HepG2 (cell line): ENCODE results near the gene ZC3H18. TPM values are rescaled to one million over a fixed set of nuclear protein-coding genes. Genes with fewer than 3 reads are reported as not detected.

ENCODE experiments used
- ARHGAP35 ChIP-seq: sonication (generic); formaldehyde crosslinking; IDR thresholded peaks from 2 replicates; pipeline ENCODE4 v1.9.0; 2022; ENCODE audit warnings: mild to moderate bottlenecking, inconsistent platforms, moderate library complexity, missing genetic modification reagents, borderline replicate concordance
- ARID3A ChIP-seq: IDR thresholded peaks from 2 replicates; pipeline ENCODE4 v1.6.1; 2012; ENCODE audit warnings: low read depth, low read length, improper control_type of control experiment
- BHLHE40 ChIP-seq: IDR thresholded peaks from 2 replicates; pipeline ENCODE4 v1.6.1; 2011; ENCODE audit warnings: low read length, improper control_type of control experiment
- CEBPG ChIP-seq: IDR thresholded peaks from 2 replicates; pipeline ENCODE4 v1.6.1; 2016
- CREB1 ChIP-seq, 2 experiments: fragments of 450-650 bp in 1 of 2; IDR thresholded peaks; 2 replicates each; pipeline ENCODE4 v1.6.1; 2016 to 2017; ENCODE audit warnings: control low read depth in 1 of 2, mild to moderate bottlenecking in 1 of 2, missing compliant biosample characterization in 1 of 2, missing genetic modification characterization in 1 of 2
- HCFC1 ChIP-seq: fragments of 150-350 bp; IDR thresholded peaks from 2 replicates; pipeline ENCODE4 v1.6.1; 2014; ENCODE audit warnings: low read depth, low read length
- HDAC2 ChIP-seq: sonication (generic); formaldehyde crosslinking; IDR thresholded peaks from 2 replicates; pipeline ENCODE4 v1.4.0; 2020; ENCODE audit warnings: missing genetic modification reagents
- HNRNPUL1 ChIP-seq: fragments of 200-400 bp; formaldehyde crosslinking; IDR thresholded peaks from 2 replicates; pipeline ENCODE4 v1.6.1; 2017; ENCODE audit warnings: low read depth, mild to moderate bottlenecking, low read length, moderate library complexity
- MEIS1 ChIP-seq: sonication (generic); formaldehyde crosslinking; IDR thresholded peaks from 2 replicates; pipeline ENCODE4 v1.9.0; 2021; ENCODE audit warnings: mild to moderate bottlenecking, missing genetic modification reagents, moderate library complexity, borderline replicate concordance
- MXD4 ChIP-seq: IDR thresholded peaks from 2 replicates; pipeline ENCODE4 v1.6.1; 2016; ENCODE audit warnings: mild to moderate bottlenecking, missing biosample characterization, missing genetic modification reagents
- MYNN ChIP-seq: sonication (generic); formaldehyde crosslinking; IDR thresholded peaks from 2 replicates; pipeline ENCODE4 v1.4.0; 2020; ENCODE audit warnings: mild to moderate bottlenecking, low read depth, missing genetic modification reagents
- NBN ChIP-seq: fragments of 450-650 bp; conservative IDR thresholded peaks from 2 replicates; pipeline ENCODE4 v1.6.1; 2017
- NRL ChIP-seq: sonication (generic); formaldehyde crosslinking; IDR thresholded peaks from 2 replicates; pipeline ENCODE4 v1.5.0; 2020; ENCODE audit warnings: missing genetic modification reagents, mild to moderate bottlenecking, moderate library complexity, borderline replicate concordance
- PAX8 ChIP-seq: sonication (generic); formaldehyde crosslinking; IDR thresholded peaks from 2 replicates; pipeline ENCODE4 v1.8.0; 2022; ENCODE audit warnings: mild to moderate bottlenecking, missing genetic modification reagents, borderline replicate concordance
- PLSCR1 ChIP-seq: sonication (generic); formaldehyde crosslinking; IDR thresholded peaks from 2 replicates; pipeline ENCODE4 v1.5.0; 2020; ENCODE audit warnings: missing genetic modification reagents, mild to moderate bottlenecking, borderline replicate concordance
- RARA ChIP-seq: IDR thresholded peaks from 2 replicates; pipeline ENCODE4 v1.6.1; 2016; ENCODE audit warnings: missing genetic modification reagents, missing compliant biosample characterization
- SCMH1 ChIP-seq: sonication (generic); formaldehyde crosslinking; IDR thresholded peaks from 2 replicates; pipeline ENCODE4 v1.9.0; 2021; ENCODE audit warnings: missing genetic modification reagents, mild to moderate bottlenecking, borderline replicate concordance
- SIN3B ChIP-seq: fragments of 150-350 bp; IDR thresholded peaks from 2 replicates; pipeline ENCODE4 v1.6.1; 2014; ENCODE audit warnings: low read length
- SMYD3 ChIP-seq: sonication (generic); formaldehyde crosslinking; IDR thresholded peaks from 2 replicates; pipeline ENCODE4 v1.8.1; 2023; ENCODE audit warnings: mild to moderate bottlenecking, missing genetic modification reagents
- TEAD2 ChIP-seq: sonication (generic); formaldehyde crosslinking; IDR thresholded peaks from 2 replicates; pipeline ENCODE4 v1.9.0; 2021; ENCODE audit warnings: missing genetic modification reagents
- THYN1 ChIP-seq: sonication (generic); formaldehyde crosslinking; IDR thresholded peaks from 2 replicates; pipeline ENCODE4 v1.8.1; 2023; ENCODE audit warnings: low read depth, mild to moderate bottlenecking, moderate library complexity, missing genetic modification reagents, borderline replicate concordance
- ZBTB44 ChIP-seq: sonication (generic); formaldehyde crosslinking; IDR thresholded peaks from 2 replicates; pipeline ENCODE4 v1.4.0; 2020; ENCODE audit warnings: missing genetic modification reagents
- ZNF232 ChIP-seq: sonication (generic); formaldehyde crosslinking; IDR thresholded peaks from 2 replicates; pipeline ENCODE4 v1.4.0; 2020; ENCODE audit warnings: missing genetic modification reagents, borderline replicate concordance
- ZNF383 ChIP-seq: sonication (generic); formaldehyde crosslinking; IDR thresholded peaks from 2 replicates; pipeline ENCODE4 v1.4.0; 2020; ENCODE audit warnings: missing genetic modification reagents, mild to moderate bottlenecking, borderline replicate concordance
- ZNF567 ChIP-seq: sonication (generic); formaldehyde crosslinking; IDR thresholded peaks from 2 replicates; pipeline ENCODE4 v1.8.1; 2023; ENCODE audit warnings: mild to moderate bottlenecking, missing genetic modification reagents, borderline replicate concordance
- ZNF672 ChIP-seq: sonication (generic); formaldehyde crosslinking; IDR thresholded peaks from 2 replicates; pipeline ENCODE4 v1.8.1; 2022; ENCODE audit warnings: missing genetic modification reagents
- ZNF713 ChIP-seq: sonication (generic); formaldehyde crosslinking; IDR thresholded peaks from 2 replicates; pipeline ENCODE4 v1.4.0; 2020; ENCODE audit warnings: mild to moderate bottlenecking, missing genetic modification reagents
- ZZZ3 ChIP-seq: sonication (generic); formaldehyde crosslinking; IDR thresholded peaks from 2 replicates; pipeline ENCODE4 v1.4.0; 2020; ENCODE audit warnings: missing genetic modification reagents, mild to moderate bottlenecking, borderline replicate concordance
- polyA plus RNA-seq, 8 experiments: library from polyadenylated mRNA; depleted of rRNA in 3 of 8; stranded (reverse) in 7 of 8; unstranded in 1 of 8; fragments of >200 nt; fragmentation: Illumina TruSeq in 4 of 8; extraction: Trizol in 4 of 8; gene quantifications; 2 replicates each; pipeline versions ENCODE4 v1.2.1 to v1.2.3, GENCODE V29; 2011 to 2016; ENCODE audit warnings: low read depth in 4 of 8, missing spikeins in 1 of 8, mixed read lengths in 1 of 8; ENCODE audit not compliant: insufficient read depth in 1 of 8
- total RNA-seq, 5 experiments: library from RNA; depleted of rRNA; stranded (reverse); fragments of >200 nt; fragmentation: Illumina TruSeq; extraction: Trizol; gene quantifications; 2 replicates each; pipeline ENCODE4 v1.2.3, GENCODE V29; 2016; ENCODE audit warnings: low read depth in 1 of 5

Gene ZC3H18
- total and polyA plus RNA-seq, 2 of the 13 experiments (the other 11 are each of a cell fraction or from before 2014, with no cell fraction given) = 11.2 to 27.4 TPM

- TF ChIP-seq TEAD2 (CRISPR knock-in tag) = no peak
- TF ChIP-seq ARID3A = 0 out of 2 replicates have a peak, but pooled peaks have one; percentile 23
- no peak for TF ChIP-seq RARA
- no peak for TF ChIP-seq PLSCR1 (CRISPR knock-in tag)
- TF ChIP-seq HNRNPUL1 = no peak
- peak; percentile 57; the same call in 1 of the 2 replicates for TF ChIP-seq HDAC2 (CRISPR knock-in tag)
- TF ChIP-seq HCFC1 = no peak
- no peak for TF ChIP-seq THYN1 (CRISPR knock-in tag)
- TF ChIP-seq PAX8 = no peak
- no peak for TF ChIP-seq ZNF672 (CRISPR knock-in tag)
- TF ChIP-seq CREB1 (IDR thresholded peaks at IDR 0.05) = no peak
- TF ChIP-seq CREB1 (CRISPR knock-in tag; IDR thresholded peaks at IDR 0.05) = no peak
- no peak for TF ChIP-seq SMYD3
- 0 out of 2 replicates have a peak, but pooled peaks have one; percentile 42 for TF ChIP-seq BHLHE40
- TF ChIP-seq SIN3B = no peak
- no peak for TF ChIP-seq ZNF383 (CRISPR knock-in tag)
- no peak for TF ChIP-seq MEIS1 (CRISPR knock-in tag)
- 0 out of 2 replicates have a peak, but pooled peaks have one; percentile 58 for TF ChIP-seq ZNF232 (CRISPR knock-in tag)
- peak; percentile 94; the same call in 1 of the 2 replicates for TF ChIP-seq ZNF567 (CRISPR knock-in tag)
- no peak for TF ChIP-seq NBN
- TF ChIP-seq CEBPG (CRISPR knock-in tag) = peak; percentile 9; the same call in 1 of the 2 replicates
- TF ChIP-seq MXD4 (CRISPR knock-in tag) = no peak
- TF ChIP-seq NRL = no peak; the same call in 1 of the 2 replicates
- no peak for TF ChIP-seq SCMH1 (CRISPR knock-in tag)
- TF ChIP-seq ARHGAP35 (CRISPR knock-in tag) = 0 out of 2 replicates have a peak, but pooled peaks have one; percentile 21
- TF ChIP-seq ZBTB44 (CRISPR knock-in tag) = no peak
- no peak for TF ChIP-seq ZZZ3
- 0 out of 2 replicates have a peak, but pooled peaks have one; percentile 44 for TF ChIP-seq ZNF713 (CRISPR knock-in tag)
- no peak for TF ChIP-seq MYNN (CRISPR knock-in tag)
Measured at GRCh38 chr16:88527186-88527936, 42.8 kb upstream of the ZC3H18 start (continued).
